Midbrain (tissue), 1 donor: ENCODE measurements around the gene ATXN7L2.

ENCODE experiments used
- DNase-seq: peaks from one replicate; lab custom pipeline; 2025; lab: John Stamatoyannopoulos, UW

ATXN7L2 gene

DNA sequence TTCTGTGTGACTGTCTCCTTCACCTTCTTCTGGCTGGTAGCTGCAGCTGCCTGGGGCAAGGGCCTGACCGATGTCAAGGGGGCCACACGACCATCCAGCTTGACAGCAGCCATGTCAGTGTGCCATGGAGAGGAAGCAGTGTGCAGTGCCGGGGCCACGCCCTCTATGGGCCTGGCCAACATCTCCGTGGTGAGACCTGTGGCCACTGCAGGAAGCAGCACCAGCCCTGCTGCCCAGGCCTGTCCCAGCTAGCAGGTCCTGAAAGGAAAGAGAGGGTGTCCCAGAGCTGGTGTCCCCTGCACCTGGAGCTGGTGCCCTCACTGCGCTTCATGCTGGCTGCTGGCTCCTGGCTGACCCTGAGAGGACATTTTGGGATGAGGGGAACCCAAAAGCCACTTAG lies 5.9 kb upstream of the ATXN7L2 start:
- no peak for DNase-seq

DNA sequence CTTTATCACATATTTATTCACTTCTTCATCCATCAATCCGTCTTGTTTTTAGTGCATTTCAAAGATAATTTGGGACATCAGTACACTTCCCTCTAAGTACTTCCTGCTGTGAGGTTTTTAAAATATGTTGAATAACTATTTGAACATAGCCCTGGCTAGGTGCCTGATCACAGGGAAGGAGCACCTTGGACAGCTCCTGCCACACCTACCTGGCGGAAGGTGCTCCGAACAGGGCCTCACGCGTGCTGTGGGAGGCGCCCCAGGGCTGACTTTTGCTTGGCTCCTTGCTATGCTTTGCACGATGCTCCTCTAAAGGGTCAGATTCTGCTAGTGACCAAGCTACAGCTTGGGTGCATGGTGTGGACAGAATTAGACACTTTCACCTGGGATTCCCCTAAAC lies 4.9 kb upstream of the ATXN7L2 start:
- no peak for DNase-seq

DNA sequence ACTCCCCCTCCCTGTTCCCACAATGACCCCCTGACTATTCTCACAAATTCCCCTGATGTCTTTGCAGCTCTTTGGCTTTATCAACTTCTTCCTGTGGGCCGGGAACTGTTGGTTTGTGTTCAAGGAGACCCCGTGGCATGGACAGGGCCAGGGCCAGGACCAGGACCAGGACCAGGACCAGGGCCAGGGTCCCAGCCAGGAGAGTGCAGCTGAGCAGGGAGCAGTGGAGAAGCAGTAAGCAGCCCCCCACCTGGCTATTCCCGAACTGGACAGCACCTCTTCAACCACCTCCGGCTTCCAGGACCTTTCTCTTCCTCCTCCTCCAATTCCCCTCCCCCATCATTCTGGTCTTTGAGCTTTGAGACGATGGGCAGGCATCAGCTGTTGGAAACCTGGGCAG lies 4.4 kb upstream of the ATXN7L2 start:
- no peak for DNase-seq

- DNase-seq = no peak
These were observed 3.8 kb upstream of the ATXN7L2 start for GRCh38 chr1:109479901-109480300.

GRCh38 chr1:109481646-109482045 lies 2.1 kb upstream of the ATXN7L2 start:
- no peak for DNase-seq

- DNase-seq = no peak
These were observed 1.5 kb upstream of the ATXN7L2 start for GRCh38 chr1:109482242-109482641.

DNA sequence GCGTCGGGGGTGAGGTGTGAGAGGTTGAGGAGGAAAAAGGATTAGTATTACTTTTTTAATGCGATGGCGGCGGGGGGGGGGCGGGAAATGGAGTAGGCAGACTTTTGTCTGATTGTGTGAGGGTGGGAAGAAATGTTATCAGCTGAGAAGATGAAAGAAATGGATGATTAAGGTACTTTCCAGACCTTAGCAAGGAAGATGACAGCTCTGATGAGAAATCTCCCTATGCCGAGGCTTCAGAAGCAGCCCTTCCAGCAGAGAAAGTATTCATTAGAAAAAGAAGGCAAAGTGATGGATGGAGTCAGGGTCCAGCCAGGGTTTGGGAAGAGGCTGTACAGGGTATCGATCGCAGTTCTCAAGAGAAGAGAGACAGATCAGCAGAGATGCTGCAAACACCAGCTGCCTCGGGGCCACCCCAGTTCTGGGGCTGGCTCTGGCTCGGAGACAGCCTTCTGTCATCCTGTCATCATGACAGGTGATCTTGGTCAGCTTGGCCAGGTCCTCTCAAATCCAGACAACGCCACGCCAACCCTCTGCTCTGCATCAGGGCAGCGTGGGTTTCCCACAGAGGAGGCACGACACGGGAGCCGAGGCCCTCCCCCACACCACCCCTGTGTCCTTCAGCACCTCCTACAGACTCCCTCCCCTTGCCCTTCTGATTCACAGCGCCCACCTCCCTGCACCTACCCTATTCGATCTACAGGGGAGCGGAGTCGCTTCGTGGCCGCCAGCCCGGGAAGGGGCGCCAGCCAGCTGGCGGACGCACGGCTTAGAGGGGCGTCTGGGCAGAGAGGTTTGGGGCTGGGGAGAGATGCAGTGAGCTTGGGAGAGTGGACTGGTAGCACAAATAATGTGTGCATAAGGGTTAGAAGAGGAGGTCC lies 674 bp upstream of the ATXN7L2 start:
- DNase-seq = peak; percentile 67

DNA sequence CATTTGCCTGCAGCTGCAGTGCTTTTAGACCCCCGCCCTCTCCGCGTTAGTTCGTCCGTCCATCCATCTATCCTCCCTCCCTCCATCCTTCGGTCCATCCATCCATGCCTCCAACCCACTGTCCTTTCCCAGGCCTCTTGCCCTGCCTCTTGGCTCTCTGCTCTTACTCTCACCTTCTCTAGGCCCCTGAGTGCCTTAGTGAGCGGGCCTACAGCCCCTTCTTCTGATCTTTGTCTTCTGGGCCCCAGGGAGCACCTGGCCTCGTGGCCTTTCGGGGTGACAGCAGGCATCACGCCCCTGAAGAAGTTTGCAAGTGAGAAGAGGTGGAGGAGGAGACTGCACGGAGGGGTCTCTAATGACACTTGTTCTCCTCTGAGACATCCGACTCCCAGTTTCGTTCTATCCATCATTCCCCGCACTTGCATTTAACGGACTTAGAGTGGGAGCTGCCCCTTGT lies 842 bp downstream of the ATXN7L2 start:
- DNase-seq = no peak

DNA sequence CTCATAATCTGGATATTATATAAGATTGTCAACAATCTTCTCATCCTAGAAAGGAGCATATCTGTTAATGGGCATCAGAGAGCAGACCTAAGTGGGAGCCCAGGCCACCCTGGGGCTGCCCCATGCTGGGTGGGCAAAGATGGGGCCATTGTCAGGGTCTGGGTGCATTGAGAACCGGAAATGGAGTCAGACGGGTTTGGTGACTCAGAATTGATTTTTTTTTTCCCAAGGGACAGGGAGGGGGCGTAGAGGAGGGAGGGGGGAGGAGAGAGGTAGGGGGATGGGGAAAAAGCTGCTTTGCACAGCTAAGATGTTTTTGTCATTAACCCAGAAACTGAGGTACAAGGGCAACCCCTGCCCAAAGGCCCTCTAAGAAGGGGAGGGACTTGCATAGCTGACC lies 1.3 kb downstream of the ATXN7L2 start:
- no peak for DNase-seq

DNA sequence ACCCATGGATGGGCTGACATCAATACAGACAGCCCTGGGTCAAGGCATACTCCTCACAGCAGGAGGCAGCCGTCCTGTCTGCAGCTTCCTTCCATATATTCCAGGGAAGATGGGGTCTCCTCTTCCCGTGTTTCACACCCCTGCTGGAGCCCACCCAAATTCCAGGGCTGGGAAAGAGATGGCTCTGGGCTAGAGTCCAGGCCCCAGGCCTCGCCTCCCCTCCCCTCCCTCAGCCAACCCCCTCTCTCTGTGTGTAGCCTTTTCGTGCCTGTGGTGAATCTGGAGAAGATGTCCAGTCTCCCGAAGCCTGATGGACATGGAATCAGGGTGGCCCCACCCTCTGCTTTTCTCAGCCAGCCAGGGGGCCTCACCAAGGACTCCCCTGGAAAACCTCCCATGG lies 3.6 kb downstream of the ATXN7L2 start:
- DNase-seq = no peak

DNA sequence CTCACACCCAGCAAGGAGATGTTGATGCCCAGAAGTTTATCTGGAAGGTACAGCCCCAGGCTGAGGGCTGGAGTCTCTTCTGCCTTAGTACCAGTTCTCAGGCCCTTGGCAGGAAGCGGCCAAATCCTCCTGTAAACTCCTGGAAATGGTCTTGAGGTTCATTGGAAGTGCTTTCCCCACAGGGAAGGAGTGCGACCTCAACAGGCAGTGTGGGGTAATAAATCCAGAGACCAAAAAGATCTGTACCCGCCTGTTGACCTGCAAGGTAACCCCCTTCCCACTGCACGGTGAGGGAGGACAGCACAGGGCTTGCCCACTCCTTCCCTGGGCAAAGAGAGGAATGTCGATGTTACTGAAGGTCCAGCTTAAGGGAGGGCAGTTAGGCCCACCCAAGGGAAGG lies 4.5 kb downstream of the ATXN7L2 start:
- DNase-seq = no peak

DNA sequence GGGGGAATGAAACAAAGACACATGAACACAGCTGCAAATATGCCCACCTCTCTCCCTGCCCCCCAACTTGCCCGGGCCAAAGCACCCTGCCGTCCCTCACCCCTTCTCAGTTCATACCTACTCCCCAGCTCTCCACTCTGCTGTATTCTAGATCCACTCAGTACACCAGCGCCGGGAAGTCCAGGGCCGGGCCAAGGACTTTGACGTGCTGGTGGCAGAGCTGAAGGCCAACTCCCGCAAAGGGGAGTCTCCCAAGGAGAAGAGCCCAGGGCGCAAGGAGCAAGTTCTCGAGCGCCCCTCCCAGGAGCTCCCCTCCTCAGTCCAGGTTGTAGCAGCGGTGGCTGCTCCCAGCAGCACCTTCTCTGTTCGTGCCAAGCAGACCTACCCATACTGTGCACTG lies 5.0 kb downstream of the ATXN7L2 start:
- no peak for DNase-seq

GRCh38 chr1:109490029-109490933 lies 6.6 kb downstream of the ATXN7L2 start:
- peak; percentile 70 for DNase-seq

DNA sequence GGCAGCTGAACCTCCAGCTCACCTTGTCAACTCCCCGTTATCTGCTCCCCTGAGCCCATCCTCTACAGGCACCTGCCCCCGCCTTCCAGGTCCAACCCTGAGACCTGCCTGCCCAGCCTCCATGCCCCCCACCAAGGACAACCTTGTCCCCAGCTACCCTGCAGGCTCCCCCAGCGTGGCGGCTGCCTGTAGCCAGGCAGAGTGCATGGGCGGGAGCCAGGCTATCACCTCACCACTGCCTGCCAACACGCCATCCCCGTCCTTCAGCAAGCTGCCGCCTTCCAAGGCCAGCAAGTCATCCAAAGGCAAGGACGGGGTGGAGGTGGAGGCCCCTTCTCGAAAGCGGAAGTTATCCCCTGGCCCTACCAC lies 7.2 kb downstream of the ATXN7L2 start:
- DNase-seq = no peak

DNA sequence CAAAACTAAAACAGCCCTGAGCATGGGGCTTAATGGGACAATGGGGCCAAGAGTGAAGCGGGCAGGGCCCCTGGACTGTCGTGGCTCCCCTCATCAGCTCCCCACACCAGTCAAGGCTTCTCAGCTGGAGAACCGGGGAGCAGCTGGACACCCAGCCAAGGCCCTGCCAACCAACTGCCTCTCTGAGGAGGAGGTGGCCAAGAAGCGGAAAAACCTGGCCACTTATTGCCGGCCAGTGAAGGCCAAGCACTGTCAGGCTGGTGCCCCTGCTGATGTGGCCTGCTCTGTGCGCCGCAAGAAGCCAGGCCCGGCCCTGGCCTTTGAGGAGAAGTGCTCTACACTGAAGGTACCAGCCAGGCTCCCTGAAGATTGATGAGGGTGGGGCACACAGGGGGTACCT lies 7.7 kb downstream of the ATXN7L2 start:
- no peak for DNase-seq

GRCh38 chr1:109492779-109493178 lies 9.1 kb downstream of the ATXN7L2 start:
- DNase-seq = no peak

DNA sequence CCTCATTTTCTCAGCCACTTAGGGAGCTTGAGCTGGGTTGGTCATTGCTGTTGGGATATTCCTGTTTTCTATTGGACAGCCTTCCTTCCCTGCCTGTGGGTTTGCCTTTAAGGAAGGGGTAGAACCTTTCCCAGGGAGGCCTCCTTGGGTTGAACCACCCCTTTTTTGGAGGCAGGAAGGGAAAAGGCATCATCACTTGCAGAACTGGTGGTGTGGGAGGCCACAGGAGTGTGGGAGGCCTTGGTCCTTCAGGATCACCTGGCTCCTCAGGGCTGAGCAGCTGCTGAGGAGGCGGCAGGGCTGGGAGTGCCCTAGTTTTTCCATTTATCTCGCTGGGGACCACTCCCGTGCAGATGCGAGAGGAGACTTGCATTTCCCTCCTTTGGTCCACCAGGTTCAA lies 9.5 kb downstream of the ATXN7L2 start:
- no peak for DNase-seq

DNA sequence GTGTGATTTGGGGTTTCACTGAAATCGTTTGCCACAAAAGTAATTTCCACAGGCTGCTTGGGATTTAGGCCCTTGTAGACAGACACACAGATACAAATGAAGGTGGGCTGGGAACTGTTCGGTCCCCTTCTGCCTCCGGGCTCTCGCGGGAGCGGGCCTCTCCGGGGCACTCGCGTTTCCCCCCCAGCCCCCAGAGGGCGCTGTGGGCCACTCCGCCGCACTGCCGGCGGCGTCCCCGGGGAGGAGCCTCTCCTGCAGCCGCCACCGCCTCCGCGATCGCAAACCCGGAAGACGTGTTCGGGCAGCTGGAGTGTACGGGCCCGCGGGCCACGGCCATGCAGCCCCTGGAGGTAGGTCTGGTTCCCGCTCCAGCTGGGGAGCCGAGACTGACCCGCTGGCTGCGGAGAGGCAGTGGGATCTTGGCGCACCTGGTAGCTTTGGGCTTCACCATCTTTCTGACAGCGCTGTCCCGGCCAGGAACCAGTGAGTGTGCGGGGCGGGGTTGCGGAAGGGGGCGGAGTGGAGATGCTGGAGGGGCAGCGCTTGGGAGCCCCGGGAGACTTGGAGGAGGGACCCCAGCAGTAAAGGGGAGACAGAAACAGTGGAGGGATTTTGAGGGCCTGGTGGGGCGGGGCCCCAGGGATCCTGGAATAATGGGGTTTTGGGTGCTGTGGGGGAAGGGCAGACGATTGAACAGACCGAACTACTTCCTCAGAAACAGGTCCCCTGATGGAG lies 10.3 kb downstream of the ATXN7L2 start, which contains the start of gene CYB561D1:
CYB561D1 (plus strand) TSS at position 290 of the 735 bp plus-strand sequence; CDS start at position 336, 46 bp downstream.
- DNase-seq = peak; percentile 89

DNA sequence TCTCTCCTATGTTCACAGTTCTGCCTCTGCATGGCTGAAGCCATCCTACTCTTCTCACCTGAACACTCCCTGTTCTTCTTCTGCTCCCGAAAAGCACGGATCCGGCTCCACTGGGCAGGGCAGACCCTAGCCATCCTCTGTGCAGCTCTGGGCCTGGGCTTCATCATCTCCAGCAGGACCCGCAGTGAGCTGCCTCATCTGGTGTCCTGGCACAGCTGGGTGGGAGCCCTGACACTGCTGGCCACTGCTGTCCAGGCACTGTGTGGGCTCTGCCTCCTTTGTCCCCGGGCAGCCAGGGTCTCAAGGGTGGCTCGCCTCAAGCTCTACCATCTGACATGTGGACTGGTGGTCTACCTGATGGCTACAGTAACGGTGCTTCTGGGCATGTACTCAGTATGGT lies 12.0 kb downstream of the ATXN7L2 start:
- no peak for DNase-seq

- no peak for DNase-seq
These were observed 13.9 kb downstream of the ATXN7L2 start for GRCh38 chr1:109497449-109498160.

DNA sequence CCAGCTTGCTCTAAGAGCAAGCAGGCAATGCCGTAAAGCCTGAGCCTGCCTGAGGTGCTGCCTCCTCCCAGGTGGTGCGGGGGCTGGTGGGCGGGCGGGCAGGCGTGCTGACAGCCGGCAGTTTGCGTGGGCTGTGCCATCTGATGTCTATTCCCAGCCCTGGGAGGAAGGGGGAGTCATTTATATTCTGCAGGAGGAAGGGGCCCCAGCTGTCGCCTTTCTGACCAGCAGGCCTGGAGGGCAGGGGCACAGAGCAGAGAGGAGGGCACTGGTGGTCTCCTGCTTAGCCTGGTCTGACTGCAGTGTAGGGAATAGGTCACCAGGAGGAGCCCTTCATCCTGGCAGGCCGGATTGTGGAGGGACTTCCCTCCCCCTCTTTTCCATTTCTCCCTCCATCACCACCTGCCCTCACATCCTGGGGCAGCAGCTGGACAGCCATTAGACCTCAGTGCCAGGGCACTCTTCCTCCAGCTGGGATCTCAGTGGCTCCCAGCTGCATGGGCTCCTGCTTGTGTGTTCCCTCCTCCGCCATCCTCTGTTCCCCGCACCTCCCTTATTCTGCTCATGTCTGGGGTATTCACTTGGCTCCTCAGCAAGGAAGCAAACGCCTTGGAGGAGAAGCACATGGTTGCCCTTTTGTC lies 14.6 kb downstream of the ATXN7L2 start:
- peak; percentile 15 for DNase-seq
